Heart left ventricle (tissue), 13 donors: ENCODE data around the gene MRPL4.

ENCODE experiments used
- POLR2A ChIP-seq, 2 donors: fragments of 450-650 bp; IDR thresholded peaks; one replicate each; pipeline ENCODE4 v1.6.1; 2017; ENCODE audit warnings: antibody characterized with exemption in 2 of 2, mild to moderate bottlenecking in 2 of 2, moderate library complexity in 2 of 2
- TF ChIP-seq, protein P1 (sequence below), 12 donors: fragments of 200-600 bp; sonication (generic) in 4 of 12; IDR thresholded peaks; one replicate each; pipeline versions ENCODE4 v1.5.0 to v1.8.0; 2018 to 2022; ENCODE audit warnings: antibody characterized with exemption in 12 of 12, mild to moderate bottlenecking in 5 of 12
- donor health status: ischemic (EF 13 %, LVEDD 7.1; RV severe dilation, severe dysfunction).
- donor health status: DM: no; HTN: yes; CAD: no.
- donor health status: DM: no; HTN: no; CAD: no.
- donor health status: ischemic (EF 25% LVEDD 6.9; RV normal size, moderate dysfunction).
- donor health status: ischemic (EF 25% LVEDD 5.7; RV mildly dilated, moderate dysfunction).
- donor health status: ischemic (EF 35%, LVEDD 5.7; RV mildly dilated, moderate dysfunction).
- donor health status: nonischemic (EF 11% LVEDD 7.7; RV severe dilation, severe dysfunction).
- donor health status: DM: yes; HTN: yes; CAD: no.
- donor health status: PGD.
- donor health status: ischemic (EF 29% LVEDD 5.4; RV normal size, mild dysfunction).
- donor health status: nonischemic (EF 23%, LVEDD 6.1; RV moderate dilation, normal function).

DNA sequence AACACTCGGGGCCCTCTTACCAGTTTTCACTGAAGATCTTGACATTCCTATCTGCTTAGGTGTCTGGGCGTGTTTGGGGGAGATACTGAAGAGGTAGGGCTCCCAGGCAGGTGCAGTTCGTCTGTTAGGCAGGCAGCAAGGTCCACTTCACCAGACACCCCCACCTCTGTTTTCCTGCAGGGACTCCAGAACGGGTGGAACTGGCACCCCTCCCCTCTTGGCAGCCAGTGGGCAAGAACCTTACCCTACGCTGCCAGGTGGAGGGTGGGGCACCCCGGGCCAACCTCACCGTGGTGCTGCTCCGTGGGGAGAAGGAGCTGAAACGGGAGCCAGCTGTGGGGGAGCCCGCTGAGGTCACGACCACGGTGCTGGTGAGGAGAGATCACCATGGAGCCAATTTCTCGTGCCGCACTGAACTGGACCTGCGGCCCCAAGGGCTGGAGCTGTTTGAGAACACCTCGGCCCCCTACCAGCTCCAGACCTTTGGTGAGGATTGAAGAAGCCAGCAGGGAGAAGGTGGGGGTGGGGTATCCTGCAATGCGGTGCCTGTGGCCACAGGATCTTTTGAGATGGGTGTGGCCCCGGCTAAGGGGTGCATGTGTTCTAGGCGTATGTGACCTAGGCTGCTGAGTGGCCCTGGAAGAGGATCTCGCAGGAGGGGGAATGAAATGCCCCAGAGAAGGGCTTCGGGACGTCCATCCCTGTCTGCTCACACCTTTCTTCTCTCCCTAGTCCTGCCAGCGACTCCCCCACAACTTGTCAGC lies 31.5 kb downstream of the MRPL4 start:
- TF ChIP-seq, protein P1, sequence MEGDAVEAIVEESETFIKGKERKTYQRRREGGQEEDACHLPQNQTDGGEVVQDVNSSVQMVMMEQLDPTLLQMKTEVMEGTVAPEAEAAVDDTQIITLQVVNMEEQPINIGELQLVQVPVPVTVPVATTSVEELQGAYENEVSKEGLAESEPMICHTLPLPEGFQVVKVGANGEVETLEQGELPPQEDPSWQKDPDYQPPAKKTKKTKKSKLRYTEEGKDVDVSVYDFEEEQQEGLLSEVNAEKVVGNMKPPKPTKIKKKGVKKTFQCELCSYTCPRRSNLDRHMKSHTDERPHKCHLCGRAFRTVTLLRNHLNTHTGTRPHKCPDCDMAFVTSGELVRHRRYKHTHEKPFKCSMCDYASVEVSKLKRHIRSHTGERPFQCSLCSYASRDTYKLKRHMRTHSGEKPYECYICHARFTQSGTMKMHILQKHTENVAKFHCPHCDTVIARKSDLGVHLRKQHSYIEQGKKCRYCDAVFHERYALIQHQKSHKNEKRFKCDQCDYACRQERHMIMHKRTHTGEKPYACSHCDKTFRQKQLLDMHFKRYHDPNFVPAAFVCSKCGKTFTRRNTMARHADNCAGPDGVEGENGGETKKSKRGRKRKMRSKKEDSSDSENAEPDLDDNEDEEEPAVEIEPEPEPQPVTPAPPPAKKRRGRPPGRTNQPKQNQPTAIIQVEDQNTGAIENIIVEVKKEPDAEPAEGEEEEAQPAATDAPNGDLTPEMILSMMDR (IDR thresholded peaks at IDR 0.05), result no peak
- no peak for TF ChIP-seq POLR2A (IDR thresholded peaks at IDR 0.05)
